Esophagus (tissue), 2 donors: Measurements from ENCODE around the gene CTSE. TPM values are rescaled to one million over a fixed set of nuclear protein-coding genes. Genes with fewer than 3 reads are reported as not detected.

Source experiments
- H3K27ac ChIP-seq, 2 donors: one replicate each; pipeline ENCODE4 v1.5.1; 2013; ENCODE audit warnings: low read depth in 2 of 2, mild to moderate bottlenecking in 2 of 2, inconsistent platforms in 1 of 2, low read length in 1 of 2, moderate library complexity in 1 of 2
- H3K27me3 ChIP-seq, 2 donors: one replicate each; pipeline ENCODE4 v1.6.1; 2013; ENCODE audit warnings: low read length in 2 of 2, control low read depth in 1 of 2, mild to moderate bottlenecking in 1 of 2; ENCODE audit not compliant: insufficient read depth in 2 of 2, control insufficient read depth in 1 of 2
- H3K36me3 ChIP-seq, 2 donors: one replicate each; pipeline ENCODE4 v1.6.1; 2013; ENCODE audit warnings: low read length in 1 of 2; ENCODE audit not compliant: control insufficient read depth in 2 of 2, insufficient read depth in 2 of 2
- H3K4me1 ChIP-seq, 2 donors: one replicate each; pipeline ENCODE4 v1.6.1; 2013; ENCODE audit warnings: low read length in 1 of 2; ENCODE audit not compliant: control insufficient read depth in 2 of 2, insufficient read depth in 2 of 2
- H3K4me3 ChIP-seq, 2 donors: one replicate each; pipeline ENCODE4 v1.5.1; 2013; ENCODE audit warnings: low read length in 2 of 2, mild to moderate bottlenecking in 2 of 2, low read depth in 1 of 2, moderate library complexity in 1 of 2
- H3K9me3 ChIP-seq, 2 donors: one replicate each; pipeline ENCODE4 v1.6.1; 2013; ENCODE audit warnings: mild to moderate bottlenecking in 2 of 2, low read depth in 1 of 2, low read length in 1 of 2, moderate library complexity in 1 of 2; ENCODE audit not compliant: control insufficient read depth in 2 of 2, insufficient read depth in 1 of 2
- WGBS, 2 donors: extraction: QIAGEN DNeasy Blood & Tissue Kit; methylation state at CpG; one replicate each; pipeline ENCODE4 v1.1.7; 2013; 5-methylcytosine and 5-hydroxymethylcytosine counted together
- polyA plus RNA-seq, 2 donors: library from polyadenylated mRNA; stranded (reverse); fragments of 200-250 nt; gene quantifications; one replicate each; pipeline ENCODE4 v1.2.3, GENCODE V29; 2013
- donor health status: healthy with polysubstance abuse.
- donor health status: Bipolar disorder and iron deficiency.

Gene CTSE
- polyA plus RNA-seq, 2 donors = 0.09 to 0.53 TPM

DNA sequence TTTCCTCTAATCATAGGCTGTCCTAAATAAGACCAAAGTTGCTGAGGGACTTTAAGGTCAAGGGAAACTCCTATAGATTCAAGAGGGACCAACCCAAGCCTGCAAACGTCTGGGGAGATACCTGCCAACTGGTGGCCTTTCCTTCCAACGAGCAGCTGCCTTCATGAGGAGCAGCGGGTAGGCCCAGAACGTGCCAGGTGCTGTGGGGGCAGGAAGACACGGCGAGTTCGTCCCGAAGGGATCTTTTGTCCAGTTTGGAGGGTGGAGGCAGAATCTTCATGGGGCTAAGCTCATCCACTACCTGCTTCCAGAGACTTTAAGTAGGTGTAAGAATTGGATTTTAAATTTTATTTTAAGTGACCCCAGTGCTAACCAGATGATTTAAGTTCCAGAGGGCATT is 54.5 kb downstream of the CTSE start:
- peaks cover 0 to 6% of the 10 kb centered on the region in 2 donors for H3K4me1 ChIP-seq
- H3K9me3 ChIP-seq = peaks cover 0 to 10% of the 10 kb centered on the region in 2 donors
- no peaks in the 10 kb centered on the region for H3K36me3 ChIP-seq
- 80 to 91% methylated on average over 8 of the region's 8 CpGs for WGBS, 2 donors
- H3K27ac ChIP-seq = no peak overlapping the region
- H3K4me3 ChIP-seq = no peak overlapping the region
- H3K27me3 ChIP-seq = no peaks in the 10 kb centered on the region

DNA sequence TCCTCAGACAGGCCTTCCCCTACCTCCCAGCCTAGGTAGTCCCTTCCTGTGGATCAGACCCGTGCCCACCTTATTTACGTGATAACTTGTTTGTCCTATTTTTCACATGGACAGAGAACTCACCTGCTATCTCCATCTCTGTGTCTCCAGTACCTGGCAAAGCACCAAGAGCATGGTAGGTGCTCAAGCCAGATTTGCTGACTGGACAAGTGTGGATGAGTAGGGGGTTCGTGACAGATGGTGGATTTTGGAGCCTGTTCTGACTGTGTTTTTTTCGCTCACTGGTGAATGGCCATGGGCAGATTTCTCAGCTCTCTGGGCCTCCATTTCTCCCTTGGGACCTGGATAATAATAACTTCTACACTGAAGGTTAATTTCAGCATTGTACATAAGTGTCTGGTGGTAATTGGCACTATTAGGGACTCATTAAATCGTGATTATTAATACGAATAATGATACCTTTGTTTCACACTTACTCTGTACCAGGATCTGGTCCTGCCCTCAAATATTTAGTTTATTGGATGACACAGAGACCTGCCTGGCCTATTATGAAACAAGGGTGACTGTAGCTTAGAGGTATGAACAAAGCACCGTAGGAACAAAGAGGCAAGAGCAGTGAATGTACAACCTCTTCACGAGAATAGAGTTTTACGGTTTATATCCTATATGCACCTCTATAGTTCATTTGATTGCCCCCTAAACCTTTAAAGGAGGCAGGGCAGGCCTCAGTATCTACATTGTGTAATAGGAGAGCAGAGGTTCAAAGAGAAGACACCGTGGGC is 56.0 kb downstream of the CTSE start:
- Histone ChIP-seq H3K4me1 (peaks cover 0 to 2% of the 10 kb centered on the region in 2 donors), H3K4me3 (no peak overlapping the region), H3K27ac (no peak overlapping the region), H3K27me3 (no peaks in the 10 kb centered on the region), H3K9me3 (peaks cover 0 to 3% of the 10 kb centered on the region in 2 donors), H3K36me3 (no peaks in the 10 kb centered on the region)
- 76 to 80% methylated on average over 10 of the region's 10 CpGs for WGBS, 2 donors

DNA sequence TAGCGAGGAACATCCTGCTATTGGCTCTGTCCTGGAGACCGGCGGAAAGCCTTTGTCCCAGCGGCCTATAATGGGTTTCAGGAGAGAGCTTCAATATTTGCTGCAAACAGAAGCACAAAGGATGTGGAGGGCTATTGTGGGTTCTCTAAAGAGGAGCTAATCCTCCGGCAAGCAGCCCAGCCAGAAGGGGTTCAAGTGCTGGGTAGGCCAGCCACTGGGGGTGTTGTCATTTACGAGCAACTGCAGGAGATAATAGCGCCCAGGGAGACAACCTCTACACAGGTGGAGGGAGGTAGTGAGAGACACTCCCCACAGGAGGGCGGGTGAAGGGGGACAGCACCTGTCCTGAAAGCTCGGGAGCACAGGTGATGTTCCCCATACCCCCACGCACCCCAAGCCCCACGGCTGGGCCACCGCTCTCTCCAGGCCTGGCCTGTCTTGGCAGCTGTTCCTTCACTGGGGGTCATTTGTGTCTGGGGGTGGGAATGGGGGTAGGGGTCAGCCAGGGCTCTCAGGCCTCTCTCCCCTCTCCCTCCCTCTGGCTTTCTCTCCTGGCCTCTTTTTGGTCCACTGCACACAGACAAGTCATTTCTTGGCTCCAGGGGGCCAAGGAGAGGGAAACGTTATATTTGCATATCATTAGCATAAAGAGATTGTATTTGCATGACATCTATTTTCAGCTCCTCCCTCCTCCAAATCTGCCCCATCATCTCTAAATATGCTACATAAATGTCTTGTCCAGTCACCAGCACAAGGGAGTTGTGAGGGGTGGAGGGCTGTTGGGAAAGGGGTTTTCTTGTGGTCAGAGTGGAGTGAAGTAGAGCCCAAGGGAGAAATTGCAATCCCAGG is 58.4 kb downstream of the CTSE start:
- Histone ChIP-seq H3K9me3 (no peaks in the 10 kb centered on the region), H3K27ac (no peak overlapping the region), H3K36me3 (no peaks in the 10 kb centered on the region), H3K27me3 (no peaks in the 10 kb centered on the region), H3K4me1 (peaks cover 0 to 3% of the 10 kb centered on the region in 2 donors), H3K4me3 (no peak overlapping the region)
- WGBS, 2 donors = 86 to 88% methylated on average over 13 of the region's 13 CpGs

DNA sequence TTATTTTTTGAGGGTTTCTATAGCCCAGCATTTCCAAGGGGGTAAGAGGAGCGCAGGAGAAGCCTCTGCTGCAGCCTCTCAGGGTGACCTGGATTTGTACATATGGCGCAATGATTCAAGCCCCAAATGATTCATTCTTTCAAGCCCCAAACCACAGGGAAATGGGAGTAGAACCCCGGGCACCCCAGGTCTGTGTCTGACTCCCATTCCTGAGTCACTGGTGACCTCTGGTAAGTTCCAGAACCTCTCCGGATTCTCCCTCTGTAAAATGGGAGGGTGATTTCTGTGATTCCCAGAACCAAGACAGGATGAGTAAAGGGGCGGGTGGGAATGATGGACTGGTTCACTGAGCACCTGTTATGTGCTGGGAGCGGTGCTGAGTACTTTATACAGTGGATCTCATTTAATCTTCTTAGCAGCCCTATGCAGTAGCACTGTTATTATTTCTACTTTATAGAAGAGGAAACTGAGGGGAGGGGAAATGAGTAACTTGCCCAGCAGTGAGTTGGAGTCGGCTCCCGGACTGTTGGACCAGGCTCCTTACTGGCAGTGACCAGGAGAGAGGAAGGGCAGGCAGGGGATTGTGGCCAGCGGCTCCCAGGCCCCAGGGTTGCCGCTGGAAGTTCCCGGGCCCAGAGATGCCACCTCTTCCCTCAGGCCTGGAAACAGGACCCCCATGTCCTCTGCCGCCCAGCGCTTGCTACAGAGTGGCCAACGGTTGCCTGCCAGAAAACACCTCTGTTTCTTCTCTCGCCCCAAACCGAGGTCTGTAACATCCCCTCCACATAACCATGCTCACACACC is 60.1 kb downstream of the CTSE start:
- H3K9me3 ChIP-seq = no peaks in the 10 kb centered on the region

DNA sequence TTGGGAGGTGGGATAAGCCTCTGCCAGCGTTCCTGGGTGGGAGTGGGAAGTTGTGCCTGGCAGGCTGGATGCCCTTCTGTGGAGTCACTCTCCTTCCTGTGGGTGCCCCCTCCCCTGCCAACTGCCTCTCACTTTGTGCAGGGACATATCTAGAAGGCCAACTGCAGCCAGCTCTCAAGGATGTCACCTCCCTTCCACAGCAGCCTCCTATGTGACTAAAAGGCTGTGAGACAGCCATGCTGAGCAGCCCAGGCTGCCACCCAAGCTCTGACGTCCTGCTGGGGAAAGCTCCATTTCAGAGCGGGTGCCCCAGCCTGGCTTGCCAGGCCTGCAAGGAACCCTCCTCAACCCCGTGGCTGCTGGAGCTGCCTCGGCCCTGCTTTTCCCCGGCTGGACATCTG is 60.9 kb downstream of the CTSE start:
- Histone ChIP-seq H3K4me1 (peaks cover 0 to 3% of the 10 kb centered on the region in 2 donors), H3K9me3 (no peaks in the 10 kb centered on the region), H3K27ac (no peak overlapping the region), H3K4me3 (no peak overlapping the region), H3K36me3 (no peaks in the 10 kb centered on the region), H3K27me3 (no peaks in the 10 kb centered on the region)
- WGBS, 2 donors = 77 to 80% methylated on average over 6 of the region's 6 CpGs

More for the DNA sequence above, 60.1 kb downstream of the CTSE start:
- H3K4me3 ChIP-seq = no peak overlapping the region
- WGBS, 2 donors = 82 to 87% methylated on average over 16 of the region's 16 CpGs
- H3K4me1 ChIP-seq = peaks cover 0 to 3% of the 10 kb centered on the region in 2 donors
- no peak overlapping the region for H3K27ac ChIP-seq
- H3K36me3 ChIP-seq = no peaks in the 10 kb centered on the region
- H3K27me3 ChIP-seq = no peaks in the 10 kb centered on the region

DNA sequence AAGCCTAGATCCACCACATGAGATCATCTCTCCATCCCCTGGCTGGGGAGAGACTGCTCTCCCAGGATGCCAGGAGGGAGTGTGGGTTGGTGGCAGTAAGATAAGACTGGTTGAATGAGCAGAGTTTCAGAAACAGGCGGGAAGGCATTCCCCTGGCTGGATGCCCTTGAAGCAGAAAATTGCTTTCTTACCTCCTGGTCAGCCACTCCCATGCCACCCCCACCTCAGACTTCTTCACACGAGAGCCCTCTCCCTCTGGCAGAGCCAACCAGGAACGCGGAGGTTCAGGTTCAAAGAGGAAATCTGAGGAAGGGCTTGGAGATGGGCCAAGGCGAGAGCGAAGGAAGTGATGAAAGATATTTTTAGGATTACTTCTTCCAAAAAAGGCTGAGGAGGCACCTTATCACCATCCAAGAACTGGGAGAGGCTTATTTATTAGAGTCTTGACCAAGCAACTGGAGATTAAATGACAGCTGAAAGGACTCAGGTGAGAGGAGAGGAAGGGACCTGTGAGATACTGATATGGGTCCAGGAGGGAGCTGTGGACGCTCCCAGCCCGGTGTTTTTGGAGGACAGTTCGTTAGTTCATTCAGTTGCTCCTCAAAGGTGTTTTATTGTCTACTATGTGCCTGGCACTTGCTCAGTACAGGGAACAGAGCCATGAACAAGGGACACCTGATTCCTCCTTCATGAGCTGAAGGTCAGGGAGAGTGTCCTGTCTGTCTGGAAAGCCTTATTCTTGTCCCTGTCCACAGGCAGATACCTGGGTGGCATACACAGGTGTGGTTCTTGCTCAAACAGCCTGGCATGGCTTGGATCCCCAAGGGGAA is 61.5 kb downstream of the CTSE start:
- 53% methylated on average over 9 of the region's 9 CpGs for WGBS, 2 donors
- Histone ChIP-seq H3K27ac (no peak overlapping the region), H3K27me3 (no peaks in the 10 kb centered on the region), H3K36me3 (no peaks in the 10 kb centered on the region), H3K4me1 (peaks cover 0 to 3% of the 10 kb centered on the region in 2 donors), H3K4me3 (no peak overlapping the region), H3K9me3 (no peaks in the 10 kb centered on the region)

DNA sequence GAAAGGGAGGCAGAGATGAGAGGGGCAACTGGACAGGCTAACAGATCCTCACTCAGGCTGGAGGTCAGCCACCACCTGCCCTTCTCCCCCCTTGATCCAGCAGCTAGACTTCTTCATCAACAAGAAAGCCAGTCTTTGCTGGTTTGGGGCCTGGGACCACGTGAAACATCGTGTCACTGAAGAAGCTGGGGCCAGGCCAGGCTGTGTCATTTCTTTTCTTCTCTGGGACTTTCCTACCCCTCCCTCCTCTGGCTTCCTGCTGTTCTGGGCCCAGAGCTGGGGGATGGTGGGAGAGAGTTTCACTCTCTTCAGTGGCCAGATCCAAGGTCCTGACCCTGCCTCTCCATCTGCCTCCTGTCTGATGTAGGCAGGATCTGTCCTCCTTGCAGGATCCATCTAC is 62.3 kb downstream of the CTSE start:
- Histone ChIP-seq H3K36me3 (no peaks in the 10 kb centered on the region), H3K4me1 (peaks cover 0 to 3% of the 10 kb centered on the region in 2 donors), H3K27ac (no peak overlapping the region), H3K27me3 (no peaks in the 10 kb centered on the region), H3K9me3 (no peaks in the 10 kb centered on the region), H3K4me3 (no peak overlapping the region)
- 28 to 38% methylated on average over 2 of the region's 2 CpGs for WGBS, 2 donors

DNA sequence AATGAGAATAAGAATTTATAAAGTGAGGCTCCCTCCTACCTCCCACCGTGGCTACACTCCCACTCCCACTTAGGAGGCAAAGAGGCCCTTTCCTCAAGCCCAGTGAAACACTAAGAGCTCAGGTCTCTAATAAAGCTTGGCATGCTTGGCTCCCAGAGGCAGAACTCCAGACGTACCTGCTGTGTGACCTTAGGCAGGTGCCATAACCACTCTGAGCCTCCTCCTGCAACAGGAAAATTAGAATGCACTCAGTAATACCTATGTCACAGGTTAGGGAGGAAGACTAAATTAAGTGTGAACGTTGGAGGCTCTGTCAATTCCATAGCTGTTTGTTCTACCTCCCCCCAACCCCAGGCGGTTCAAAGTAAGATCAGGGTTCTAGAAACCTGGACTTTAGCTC is 63.9 kb downstream of the CTSE start:
- Histone ChIP-seq H3K9me3 (no peaks in the 10 kb centered on the region), H3K36me3 (no peaks in the 10 kb centered on the region), H3K4me1 (peaks cover 0 to 3% of the 10 kb centered on the region in 2 donors), H3K27ac (no peak overlapping the region), H3K4me3 (no peak overlapping the region), H3K27me3 (peaks cover 0 to 2% of the 10 kb centered on the region in 2 donors)
- WGBS, 2 donors = 75 to 84% methylated on average over 4 of the region's 4 CpGs
